OCI-LY3 (cell line): Measurements from ENCODE around the gene USF1.

ENCODE experiments used
- H2AFZ ChIP-seq: fragments of 200-600, 300-600 bp; shearing (Covaris generic); 2 replicates; pipeline ENCODE4 v1.6.0; 2014; ENCODE audit warnings: antibody characterized with exemption, low read depth, low read length
- H3K27ac ChIP-seq: fragments of 200-600, 300-600 bp; sonication (generic); 2 replicates; pipeline ENCODE4 v1.5.1; 2014; ENCODE audit warnings: mild to moderate bottlenecking, low read length, moderate library complexity, mixed read lengths
- H3K27me3 ChIP-seq: fragments of 200-600, 300-600 bp; sonication (generic); 2 replicates; pipeline ENCODE4 v1.6.1; 2014; ENCODE audit warnings: low read depth, low read length, mixed read lengths
- H3K36me3 ChIP-seq: fragments of 200-600, 300-600 bp; sonication (generic); replicated peaks from 2 replicates; pipeline ENCODE3; 2014; ENCODE audit warnings: low read depth, low read length, mixed read lengths
- H3K4me1 ChIP-seq: fragments of 300-600, 200-600 bp; sonication (generic); 2 replicates; pipeline ENCODE4 v1.6.1; 2014; ENCODE audit warnings: low read length, mixed read lengths
- H3K4me2 ChIP-seq: fragments of 200-600, 300-600 bp; sonication (generic); 2 replicates; pipeline ENCODE4 v1.6.1; 2014; ENCODE audit warnings: low read length, mixed read lengths
- H3K4me3 ChIP-seq: fragments of 300-600, 200-600 bp; sonication (generic); 2 replicates; pipeline ENCODE4 v1.5.1; 2014; ENCODE audit warnings: antibody characterized with exemption, mild to moderate bottlenecking, low read length, moderate library complexity
- H3K79me2 ChIP-seq: fragments of 300-600, 200-600 bp; shearing (Covaris generic); 2 replicates; pipeline ENCODE4 v1.6.1; 2014; ENCODE audit warnings: mild to moderate bottlenecking, low read length, mixed read lengths
- H3K9ac ChIP-seq: fragments of 300-600, 200-600 bp; shearing (Covaris generic); 2 replicates; pipeline ENCODE4 v1.6.0; 2014; ENCODE audit warnings: mild to moderate bottlenecking, low read length, moderate library complexity
- H3K9me3 ChIP-seq: fragments of 200-600, 300-600 bp; shearing (Covaris generic); 2 replicates; pipeline ENCODE4 v1.6.1; 2014; ENCODE audit warnings: low read length, mixed read lengths; ENCODE audit not compliant: insufficient read depth
- H4K20me1 ChIP-seq: fragments of 200-600, 300-600 bp; sonication (generic); 2 replicates; pipeline ENCODE4 v1.6.1; 2016; ENCODE audit warnings: low read length, mixed read lengths; ENCODE audit not compliant: insufficient read depth
- EZH2phosphoT487 ChIP-seq: fragments of 200-600 bp; shearing (Covaris generic); IDR thresholded peaks from 2 replicates; pipeline ENCODE4 v1.6.1; 2018; ENCODE audit warnings: antibody characterized with exemption, mixed run types, low read depth
- TF ChIP-seq, protein P1 (sequence below): fragments of 200-600, 300-600 bp; sonication (generic); IDR thresholded peaks from 2 replicates; pipeline ENCODE4 v1.5.1; 2014; ENCODE audit warnings: antibody characterized with exemption, low read length, low read depth

USF1 gene

DNA sequence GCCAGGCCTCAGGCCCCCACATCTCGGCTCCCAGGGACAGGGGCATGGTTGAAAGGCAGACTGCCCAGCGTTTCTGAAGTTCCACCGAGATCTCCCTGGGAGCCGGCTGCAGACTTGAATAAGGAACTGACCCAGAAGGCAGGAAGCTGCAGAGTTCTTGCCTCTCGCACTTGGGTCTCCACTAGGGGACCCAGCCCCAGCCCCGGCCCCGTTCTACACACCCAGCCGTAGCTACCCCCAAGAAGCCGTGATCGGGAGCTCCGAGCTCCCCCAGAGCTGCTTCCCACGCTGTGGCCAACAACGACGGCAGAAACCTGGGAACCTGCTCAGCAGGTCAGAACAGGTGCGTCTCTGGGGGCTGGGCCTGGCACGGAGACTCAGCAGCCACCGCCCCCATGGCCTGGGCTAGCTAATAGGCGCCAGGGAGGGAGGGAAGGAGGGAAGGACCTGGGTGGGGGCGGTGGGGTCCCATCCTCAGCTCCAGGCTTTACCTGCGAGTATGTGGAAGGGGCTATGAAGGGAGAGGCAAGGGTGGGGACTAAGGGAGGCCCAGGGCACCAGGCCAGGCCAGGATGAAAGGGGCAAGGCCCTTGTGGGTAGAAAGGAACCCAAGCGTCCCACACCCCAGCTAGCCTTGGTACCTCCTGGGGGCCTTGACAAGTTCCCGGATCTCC is 43.6 kb upstream of the USF1 start, which contains the start of gene NECTIN4:
TSS of gene NECTIN4 (minus strand) at position 308 of the 674 bp plus-strand sequence. CDS start at position 46, 262 bp downstream.
- Histone ChIP-seq H3K79me2 (no peaks in the 10 kb centered on the region), H3K4me2 (no peak within 1 kb of the TSS), H3K9ac (no peak within 1 kb of the TSS), H3K27me3 (no peaks in the 10 kb centered on the region), H3K36me3 (no peaks in the 10 kb centered on the region), H3K9me3 (no peaks in the 10 kb centered on the region), H4K20me1 (no peaks in the 10 kb centered on the region), H3K27ac (no peak within 1 kb of the TSS), H3K4me1 (peaks cover 19% of the 10 kb centered on the region), H3K4me3 (no peak within 1 kb of the TSS), H2AFZ (no peak within 1 kb of the TSS)
- TF ChIP-seq EZH2phosphoT487, result no peak
- TF ChIP-seq, protein P1, sequence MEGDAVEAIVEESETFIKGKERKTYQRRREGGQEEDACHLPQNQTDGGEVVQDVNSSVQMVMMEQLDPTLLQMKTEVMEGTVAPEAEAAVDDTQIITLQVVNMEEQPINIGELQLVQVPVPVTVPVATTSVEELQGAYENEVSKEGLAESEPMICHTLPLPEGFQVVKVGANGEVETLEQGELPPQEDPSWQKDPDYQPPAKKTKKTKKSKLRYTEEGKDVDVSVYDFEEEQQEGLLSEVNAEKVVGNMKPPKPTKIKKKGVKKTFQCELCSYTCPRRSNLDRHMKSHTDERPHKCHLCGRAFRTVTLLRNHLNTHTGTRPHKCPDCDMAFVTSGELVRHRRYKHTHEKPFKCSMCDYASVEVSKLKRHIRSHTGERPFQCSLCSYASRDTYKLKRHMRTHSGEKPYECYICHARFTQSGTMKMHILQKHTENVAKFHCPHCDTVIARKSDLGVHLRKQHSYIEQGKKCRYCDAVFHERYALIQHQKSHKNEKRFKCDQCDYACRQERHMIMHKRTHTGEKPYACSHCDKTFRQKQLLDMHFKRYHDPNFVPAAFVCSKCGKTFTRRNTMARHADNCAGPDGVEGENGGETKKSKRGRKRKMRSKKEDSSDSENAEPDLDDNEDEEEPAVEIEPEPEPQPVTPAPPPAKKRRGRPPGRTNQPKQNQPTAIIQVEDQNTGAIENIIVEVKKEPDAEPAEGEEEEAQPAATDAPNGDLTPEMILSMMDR, result no peak

DNA sequence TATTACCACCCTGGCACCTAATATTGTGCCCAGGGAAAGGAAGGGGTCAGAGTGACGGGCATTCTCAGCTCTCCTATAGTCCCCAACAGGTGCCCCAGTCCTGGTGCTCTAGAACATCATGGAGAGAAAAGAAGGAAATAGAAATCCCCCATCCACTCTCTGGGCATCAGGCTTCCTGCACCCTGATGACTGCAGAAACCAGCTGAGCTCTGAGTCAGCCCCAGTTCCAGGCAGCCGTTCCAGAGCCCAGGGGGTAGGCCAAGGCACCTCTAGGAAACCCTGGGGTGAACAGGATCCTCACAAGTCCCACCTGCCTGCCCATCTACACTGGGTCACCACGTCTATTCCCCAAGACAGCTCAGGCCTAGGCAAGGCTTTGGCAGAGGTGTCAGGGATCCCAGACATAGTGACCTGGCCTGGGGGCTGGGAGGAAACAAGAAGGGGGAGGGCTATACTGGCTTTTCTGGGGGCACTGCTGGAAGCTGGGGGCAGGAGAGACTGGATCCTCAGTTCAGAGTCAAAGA is 42.9 kb upstream of the USF1 start:
- Histone ChIP-seq H3K36me3 (no peaks in the 10 kb centered on the region), H3K27me3 (no peaks in the 10 kb centered on the region), H4K20me1 (no peaks in the 10 kb centered on the region), H3K79me2 (no peaks in the 10 kb centered on the region), H3K27ac (no peak overlapping the region), H3K9me3 (no peaks in the 10 kb centered on the region), H3K4me2 (no peak overlapping the region), H3K4me1 (peaks cover 17% of the 10 kb centered on the region), H3K9ac (no peak overlapping the region), H2AFZ (no peak overlapping the region), H3K4me3 (no peak overlapping the region)
- TF ChIP-seq, protein P1, result no peak
- no peak for TF ChIP-seq EZH2phosphoT487

DNA sequence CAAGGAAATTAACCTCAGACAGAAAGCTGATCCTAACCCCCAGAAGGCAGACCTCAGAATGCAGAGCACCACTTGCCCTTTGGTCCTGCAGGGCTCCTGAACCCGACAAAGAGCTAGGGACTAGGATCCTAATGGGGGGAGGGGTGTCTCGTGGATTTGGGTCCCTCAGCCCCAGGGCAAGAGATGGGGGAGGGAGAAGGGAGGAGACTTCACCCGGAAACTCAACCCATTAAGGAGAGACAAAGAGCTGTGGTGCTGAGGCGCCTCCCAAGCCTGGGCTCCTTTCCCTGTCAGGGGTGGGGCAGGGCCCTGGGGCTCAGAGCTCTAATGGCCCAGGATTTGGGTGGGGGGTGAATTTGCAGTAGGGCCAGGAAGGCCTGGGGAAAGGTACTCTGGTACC is 40.7 kb upstream of the USF1 start:
- TF ChIP-seq, protein P1, result no peak
- no peak for TF ChIP-seq EZH2phosphoT487
- Histone ChIP-seq H3K4me1 (no peaks in the 10 kb centered on the region), H3K4me2 (no peak overlapping the region), H3K27ac (no peak overlapping the region), H3K4me3 (no peak overlapping the region), H3K36me3 (no peaks in the 10 kb centered on the region), H4K20me1 (no peaks in the 10 kb centered on the region), H3K79me2 (no peaks in the 10 kb centered on the region), H3K27me3 (no peaks in the 10 kb centered on the region), H2AFZ (no peak overlapping the region), H3K9me3 (no peaks in the 10 kb centered on the region), H3K9ac (no peak overlapping the region)

DNA sequence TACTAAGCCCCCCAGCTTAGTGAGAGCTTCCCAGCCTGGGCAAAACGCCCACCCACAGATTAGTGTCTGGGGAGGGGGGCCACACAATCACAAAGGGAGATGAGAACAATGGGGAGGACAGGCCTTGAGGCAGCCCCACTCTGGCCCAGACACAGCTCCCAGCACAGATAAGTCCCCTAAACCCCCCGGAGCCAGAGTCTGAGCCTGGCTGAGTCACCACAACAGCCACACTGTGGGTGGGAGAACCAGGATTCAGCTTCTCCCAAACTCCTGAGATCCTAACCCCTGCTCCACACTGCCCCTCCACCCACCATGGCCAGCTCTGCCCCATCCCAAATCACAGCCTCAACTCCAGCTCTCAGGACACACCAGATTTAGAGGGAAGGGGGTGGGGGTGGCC is 39.4 kb upstream of the USF1 start:
- Histone ChIP-seq H3K27ac (no peak overlapping the region), H3K9me3 (no peaks in the 10 kb centered on the region), H2AFZ (no peak overlapping the region), H3K36me3 (no peaks in the 10 kb centered on the region), H3K27me3 (no peaks in the 10 kb centered on the region), H3K4me1 (no peaks in the 10 kb centered on the region), H4K20me1 (no peaks in the 10 kb centered on the region), H3K79me2 (no peaks in the 10 kb centered on the region), H3K4me3 (no peak overlapping the region), H3K9ac (no peak overlapping the region), H3K4me2 (no peak overlapping the region)
- TF ChIP-seq, protein P1, result no peak
- no peak for TF ChIP-seq EZH2phosphoT487
